B cell (primary cell): ENCODE data around the gene PRODH2. TPM values are rescaled to one million over a fixed set of nuclear protein-coding genes. Genes with fewer than 3 reads are reported as not detected.

ENCODE experiments used
- ATAC-seq: fragments of 200-7000 bp; cut with Tn5 transposase; one replicate; pipeline ENCODE4 v1.10.0; 2021; ENCODE audit warnings: low read depth, mild to moderate bottlenecking, moderate number of reproducible peaks, moderate library complexity
- CTCF ChIA-PET: fragments of 350-600 bp; sonication (Branson Sonifier 250); formaldehyde crosslinking; loops from one replicate; lab custom pipeline; 2021; ENCODE audit warnings: antibody characterized with exemption, inconsistent platforms; lab: Charles Lee
- POLR2A ChIA-PET: fragments of 350-600 bp; sonication (Branson Sonifier 250); formaldehyde crosslinking; loops from one replicate; lab custom pipeline; 2021; ENCODE audit warnings: antibody characterized with exemption; lab: Charles Lee
- DNase-seq: peaks from one replicate; pipeline ENCODE4 v3.0.0; 2013
- H2AFZ ChIP-seq: 2 replicates; pipeline ENCODE4 v1.6.1; 2012; ENCODE audit warnings: mild to moderate bottlenecking, low read depth, low read length; ENCODE audit not compliant: insufficient read depth, poor library complexity, severe bottlenecking
- H3K27ac ChIP-seq, 2 donors: 1 replicate in 1 of 2; 2 replicates in 1 of 2; pipeline ENCODE4 v1.5.1; 2012 to 2013; ENCODE audit warnings: low read length in 2 of 2, mild to moderate bottlenecking in 2 of 2, moderate library complexity in 1 of 2
- H3K27me3 ChIP-seq, 4 experiments: fragments of 200-600 bp in 1 of 4; sonication (generic) in 1 of 4; replicated peaks in 1 of 4; 1 replicate in 2 of 4; 2 replicates in 2 of 4; pipeline versions ENCODE4 v1.6.1 to v1.7.0; 2013 to 2016; ENCODE audit warnings: low read length in 3 of 4, mild to moderate bottlenecking in 2 of 4, mixed read lengths in 1 of 4, moderate library complexity in 1 of 4; ENCODE audit not compliant: insufficient read depth in 4 of 4, control insufficient read depth in 3 of 4; ENCODE audit errors: control extremely low read depth in 1 of 4
- H3K36me3 ChIP-seq, 2 experiments: replicated peaks in 1 of 2; 1 replicate in 1 of 2; 2 replicates in 1 of 2; pipeline versions ENCODE4 v1.6.1 to v1.7.1; 2013; ENCODE audit warnings: low read length in 1 of 2; ENCODE audit not compliant: insufficient read depth in 2 of 2, control insufficient read depth in 1 of 2; ENCODE audit errors: control extremely low read depth in 1 of 2, extremely low read depth in 1 of 2
- H3K4me1 ChIP-seq, 2 donors: fragments of 200-600 bp in 1 of 2; sonication (generic) in 1 of 2; 1 replicate in 1 of 2; 2 replicates in 1 of 2; pipeline versions ENCODE4 v1.5.1 to v1.6.1; 2013 to 2017; ENCODE audit warnings: low read length in 2 of 2; ENCODE audit not compliant: control insufficient read depth in 2 of 2, insufficient read depth in 2 of 2
- H3K4me2 ChIP-seq: replicated peaks from 2 replicates; pipeline ENCODE3; 2012; ENCODE audit warnings: mild to moderate bottlenecking, low read depth, low read length; ENCODE audit not compliant: poor library complexity, severe bottlenecking
- H3K4me3 ChIP-seq, 5 experiments: fragments of 200-600 bp in 1 of 5; sonication (generic) in 1 of 5; 1 replicate in 3 of 5; 2 replicates in 2 of 5; pipeline versions ENCODE4 v1.5.1 to v1.7.0; 2011 to 2016; ENCODE audit warnings: low read length in 4 of 5, mild to moderate bottlenecking in 4 of 5, low read depth in 2 of 5, control low read depth in 1 of 5, moderate library complexity in 1 of 5; ENCODE audit not compliant: insufficient read depth in 1 of 5; ENCODE audit errors: control extremely low read depth in 1 of 5, extremely low read depth in 1 of 5
- H3K79me2 ChIP-seq: fragments of 200-600 bp; sonication (generic); one replicate; pipeline ENCODE4 v1.6.0; 2016; ENCODE audit warnings: low read length; ENCODE audit not compliant: control insufficient read depth, insufficient read depth
- H3K9ac ChIP-seq: fragments of 200-600 bp; sonication (generic); 2 replicates; pipeline ENCODE4 v1.6.1; 2017; ENCODE audit warnings: mild to moderate bottlenecking, low read length, moderate library complexity
- H3K9me3 ChIP-seq, 3 donors: one replicate each; pipeline versions ENCODE4 v1.6.1 to v1.7.1; 2013; ENCODE audit warnings: low read length in 2 of 3; ENCODE audit not compliant: control insufficient read depth in 2 of 3, insufficient read depth in 1 of 3; ENCODE audit errors: control extremely low read depth in 1 of 3
- H4K20me1 ChIP-seq: 2 replicates; pipeline ENCODE4 v1.6.0; 2012; ENCODE audit warnings: mild to moderate bottlenecking, low read length; ENCODE audit not compliant: insufficient read depth, control insufficient read depth, poor library complexity, severe bottlenecking
- H3K27ac Mint-ChIP-seq: one replicate; pipeline ENCODE4 v1.8.0; 2021; ENCODE audit warnings: mixed read lengths
- H3K27me3 Mint-ChIP-seq: one replicate; pipeline ENCODE4 v1.8.0; 2021; ENCODE audit warnings: mixed read lengths
- H3K4me1 Mint-ChIP-seq: one replicate; pipeline ENCODE4 v1.8.0; 2021; ENCODE audit warnings: mixed read lengths
- H3K4me3 Mint-ChIP-seq: one replicate; pipeline ENCODE4 v1.8.0; 2021; ENCODE audit warnings: mixed read lengths
- H3K9me3 Mint-ChIP-seq: one replicate; pipeline ENCODE4 v1.8.0; 2022; ENCODE audit warnings: mixed read lengths; ENCODE audit not compliant: insufficient read depth
- EZH2 ChIP-seq: IDR thresholded peaks from 2 replicates; pipeline ENCODE4 v1.6.1; 2012; ENCODE audit warnings: borderline replicate concordance, low read depth, mild to moderate bottlenecking, moderate library complexity, low read length; ENCODE audit not compliant: insufficient read depth, poor library complexity, severe bottlenecking
- WGBS: methylation state at CpG from one replicate; pipeline ENCODE4 v1.1.5; 2013; ENCODE audit warnings: missing lambda C conversion rate; ENCODE audit not compliant: insufficient coverage; 5-methylcytosine and 5-hydroxymethylcytosine counted together
- intact Hi-C: fragments of 100-400 bp; cut with micrococcal nuclease; formaldehyde crosslinking; loops from one replicate; pipeline ENCODE4 v1.10.0; 2022
- polyA plus RNA-seq: library from polyadenylated mRNA; depleted of rRNA; stranded (reverse); fragments of >200 nt; gene quantifications from 2 replicates; pipeline ENCODE4 v1.2.3, GENCODE V29; 2012
- total RNA-seq, 2 donors: library from RNA; stranded (reverse); fragments of 120-200 nt in 1 of 2; gene quantifications; 1 replicate in 1 of 2; 2 replicates in 1 of 2; pipeline versions ENCODE4 v1.2.3 to v1.2.4, GENCODE V29; 2013 to 2022
- TF ChIP-seq, protein P1 (sequence below): fragments of 200-600 bp; IDR thresholded peaks from one replicate; pipeline ENCODE4 v1.8.0; 2022; ENCODE audit warnings: antibody characterized with exemption, mild to moderate bottlenecking

The PRODH2 gene
- total and polyA plus RNA-seq, 2 donors (not counting 1 experiment from before 2014, with no cell fraction given): not detected

DNA sequence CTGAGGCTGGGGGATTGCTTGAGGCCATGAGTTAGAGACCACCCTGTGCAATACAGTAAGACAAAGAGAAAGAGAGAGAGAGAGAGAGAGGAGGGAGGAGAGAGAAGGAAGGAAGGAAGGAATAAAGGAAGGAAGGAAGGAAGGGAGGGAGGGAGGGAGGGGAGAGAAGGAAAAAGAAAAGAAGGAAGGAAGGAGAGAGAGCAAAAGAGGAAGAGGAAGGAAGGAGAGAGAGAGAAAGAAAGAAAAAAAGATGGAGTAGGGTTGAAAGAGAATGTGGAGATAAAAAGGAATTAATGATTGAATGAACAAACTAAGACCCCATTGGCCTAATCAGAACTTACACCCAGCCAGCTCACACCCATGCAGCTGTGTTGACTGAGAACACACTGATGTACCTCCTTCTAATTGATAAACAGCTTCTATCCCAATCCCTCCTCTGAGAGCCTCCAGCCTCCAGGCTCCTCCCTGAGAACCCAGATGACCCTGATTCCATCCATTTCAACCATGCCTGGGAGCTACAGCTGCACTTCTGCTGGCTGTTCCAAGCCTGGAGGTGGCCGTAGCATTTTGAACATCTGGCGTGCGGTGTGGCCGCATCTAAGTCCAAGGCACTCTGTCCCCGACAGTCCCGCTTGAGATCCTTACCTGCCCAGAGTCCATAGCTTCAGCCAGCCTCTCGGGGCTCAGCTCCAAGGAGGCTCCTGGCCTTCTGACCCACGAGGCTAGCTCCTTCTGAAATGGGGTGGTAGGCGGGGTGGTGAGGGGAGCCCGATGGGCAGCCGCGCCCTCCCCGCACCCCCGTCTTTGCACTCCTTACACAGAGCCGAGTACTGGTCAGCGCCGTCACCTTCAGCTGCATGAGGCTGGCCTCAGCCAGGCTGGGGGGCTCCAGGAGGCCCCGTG, 1.1 kb downstream of the PRODH2 start:
- POLR2A ChIA-PET: no interaction called here
- TF ChIP-seq, protein P1, sequence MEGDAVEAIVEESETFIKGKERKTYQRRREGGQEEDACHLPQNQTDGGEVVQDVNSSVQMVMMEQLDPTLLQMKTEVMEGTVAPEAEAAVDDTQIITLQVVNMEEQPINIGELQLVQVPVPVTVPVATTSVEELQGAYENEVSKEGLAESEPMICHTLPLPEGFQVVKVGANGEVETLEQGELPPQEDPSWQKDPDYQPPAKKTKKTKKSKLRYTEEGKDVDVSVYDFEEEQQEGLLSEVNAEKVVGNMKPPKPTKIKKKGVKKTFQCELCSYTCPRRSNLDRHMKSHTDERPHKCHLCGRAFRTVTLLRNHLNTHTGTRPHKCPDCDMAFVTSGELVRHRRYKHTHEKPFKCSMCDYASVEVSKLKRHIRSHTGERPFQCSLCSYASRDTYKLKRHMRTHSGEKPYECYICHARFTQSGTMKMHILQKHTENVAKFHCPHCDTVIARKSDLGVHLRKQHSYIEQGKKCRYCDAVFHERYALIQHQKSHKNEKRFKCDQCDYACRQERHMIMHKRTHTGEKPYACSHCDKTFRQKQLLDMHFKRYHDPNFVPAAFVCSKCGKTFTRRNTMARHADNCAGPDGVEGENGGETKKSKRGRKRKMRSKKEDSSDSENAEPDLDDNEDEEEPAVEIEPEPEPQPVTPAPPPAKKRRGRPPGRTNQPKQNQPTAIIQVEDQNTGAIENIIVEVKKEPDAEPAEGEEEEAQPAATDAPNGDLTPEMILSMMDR: no peak
- no peak for TF ChIP-seq EZH2
- Histone ChIP-seq H3K4me2 (no peak overlapping the region), H3K27ac (no peak overlapping the region), H3K9ac (no peak overlapping the region), H3K4me3 (no peak overlapping the region), H3K79me2 (no peaks in the 10 kb centered on the region), H3K9me3 (peaks cover 0 to 2% (median 0%) of the 10 kb centered on the region in 3 donors), H3K4me1 (no peaks in the 10 kb centered on the region), H4K20me1 (no peaks in the 10 kb centered on the region), H2AFZ (no peak overlapping the region), H3K36me3 (no peaks in the 10 kb centered on the region), H3K27me3 (peaks cover 0 to 2% (median 0%) of the 10 kb centered on the region in 4 experiments)
- no peaks in the 10 kb centered on the region for H3K4me1 Mint-ChIP-seq
- 85% methylated on average over 16 of the region's 18 CpGs for WGBS
- H3K27ac Mint-ChIP-seq: no peak overlapping the region
- DNase-seq (no peak), ATAC-seq (no peak)
- H3K4me3 Mint-ChIP-seq: no peak overlapping the region
- H3K9me3 Mint-ChIP-seq: no peaks in the 10 kb centered on the region
- H3K27me3 Mint-ChIP-seq: peaks cover 20% of the 10 kb centered on the region
- CTCF ChIA-PET: no interaction called here
- intact Hi-C loops: no loop called here

DNA sequence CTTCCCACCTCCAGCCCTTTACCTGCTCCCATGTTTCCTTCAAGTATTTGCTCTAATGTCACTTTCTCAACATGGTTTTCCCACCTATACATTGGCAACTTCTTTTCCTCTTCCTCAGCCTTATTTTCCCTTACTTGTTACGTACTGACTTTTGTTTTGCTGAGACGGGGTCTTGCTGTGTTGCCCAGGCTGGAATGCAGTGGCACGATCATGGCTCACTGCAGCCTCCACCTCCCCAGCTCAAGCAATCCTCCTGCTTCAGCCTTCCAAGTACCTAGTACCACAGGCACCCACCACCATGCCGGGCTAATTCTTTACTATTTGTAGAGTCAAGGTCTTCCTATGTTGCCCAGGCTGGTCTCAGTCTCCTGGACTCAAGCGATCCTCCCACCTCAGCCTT, 5.0 kb downstream of the PRODH2 start:
- H3K4me1 ChIP-seq: peaks cover 11% of the 10 kb centered on the region in 2 donors
- Mint-ChIP-seq H3K4me1 (peaks cover 11% of the 10 kb centered on the region), H3K27ac (no peak overlapping the region), H3K4me3 (no peak overlapping the region), H3K27me3 (peaks cover 6% of the 10 kb centered on the region), H3K9me3 (no peaks in the 10 kb centered on the region)
- H3K9me3 ChIP-seq: peaks cover 0 to 16% (median 0%) of the 10 kb centered on the region in 3 donors
- no peak overlapping the region for H3K9ac ChIP-seq
- intact Hi-C loops: no loop called here
- no peaks in the 10 kb centered on the region for H3K36me3 ChIP-seq
- DNase-seq (no peak), ATAC-seq (no peak)
- H3K4me3 ChIP-seq: no peak overlapping the region
- no peak overlapping the region for H2AFZ ChIP-seq
- no peaks in the 10 kb centered on the region for H3K79me2 ChIP-seq
- no peaks in the 10 kb centered on the region for H3K27me3 ChIP-seq
- TF ChIP-seq EZH2: no peak
- TF ChIP-seq, protein P1: no peak
- no peaks in the 10 kb centered on the region for H4K20me1 ChIP-seq
- CTCF ChIA-PET: no interaction called here
- no peak overlapping the region for H3K4me2 ChIP-seq
- H3K27ac ChIP-seq: no peak overlapping the region
- POLR2A ChIA-PET: no interaction called here
- 94% methylated on average over 5 of the region's 5 CpGs for WGBS
